CD4-positive, alpha-beta T cell treated with Interleukin-15 for 1 hour (primary cell): ENCODE data around the gene SMURF1.
"Not testable (repeated sequence)": the region's sequence is repeated elsewhere in the genome, so short reads cannot be mapped to it uniquely, and the experiment has no call there.

Experiments used
- DNase-seq: peaks from one replicate; pipeline ENCODE4 v3.0.0-alpha.2; 2020

SMURF1 gene

DNA sequence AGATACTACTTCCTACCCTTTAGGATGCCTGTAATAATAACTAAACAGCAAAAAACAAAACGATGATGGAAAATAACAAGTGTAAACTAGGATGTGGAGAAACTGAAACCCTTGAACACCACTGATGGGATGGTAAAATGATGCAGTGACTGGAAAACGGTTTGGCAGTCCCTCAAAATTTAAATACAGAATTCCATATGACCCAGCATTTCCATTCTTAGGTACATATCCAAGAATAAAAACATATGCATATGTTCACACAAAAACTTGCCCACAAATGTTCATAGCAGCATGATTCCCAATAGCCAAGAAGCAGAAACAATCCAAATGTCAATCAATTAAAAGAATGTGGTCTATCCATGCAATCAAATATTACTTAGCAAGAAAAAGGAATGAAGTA lies 25.8 kb downstream of the SMURF1 start:
- DNase-seq: no peak

- DNase-seq: no peak
Observed at GRCh38 chr7:99116144-99116543, 27.8 kb downstream of the SMURF1 start.

DNA sequence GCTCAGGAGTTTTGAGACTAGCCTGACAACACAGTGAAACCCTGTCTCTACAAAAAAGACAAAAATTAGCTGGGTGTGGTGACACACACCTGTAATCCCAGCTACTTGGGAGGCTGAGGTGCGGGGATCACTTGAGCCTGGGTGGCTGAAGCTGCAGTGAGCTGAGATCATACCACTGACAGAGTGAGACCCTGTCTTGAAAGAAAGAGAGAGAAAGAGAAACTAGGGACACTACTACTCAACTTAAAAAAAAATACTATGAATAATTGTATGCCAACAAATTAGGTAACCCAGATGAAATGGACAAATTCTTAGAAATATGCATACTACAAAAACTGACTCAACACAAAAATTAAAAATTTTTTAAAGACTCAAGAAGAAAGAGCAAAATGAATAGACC lies 28.5 kb downstream of the SMURF1 start:
- no peak for DNase-seq

DNA sequence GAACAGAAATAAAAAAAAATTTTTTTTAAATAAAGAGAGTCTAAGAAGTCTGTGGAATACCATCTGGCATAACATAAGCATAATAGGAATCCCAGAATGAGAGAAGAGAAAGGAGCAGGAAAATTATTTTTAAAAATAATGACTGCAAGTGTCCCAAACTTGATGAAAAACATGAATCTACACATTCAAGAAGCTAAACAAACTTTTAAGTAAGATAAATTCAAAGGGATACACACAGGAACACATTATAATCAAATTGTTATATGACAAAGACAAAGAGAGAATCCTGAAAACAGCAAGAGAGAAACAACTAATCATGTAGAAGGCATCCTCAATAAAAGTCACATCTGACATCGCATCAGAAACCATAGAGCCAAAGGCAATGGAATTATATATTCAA lies 30.9 kb downstream of the SMURF1 start:
- no peak for DNase-seq

- DNase-seq: no peak
Observed at GRCh38 chr7:99112097-99112496, 31.8 kb downstream of the SMURF1 start.

GRCh38 chr7:99111591-99111990 lies 32.3 kb downstream of the SMURF1 start:
- no peak for DNase-seq

DNA sequence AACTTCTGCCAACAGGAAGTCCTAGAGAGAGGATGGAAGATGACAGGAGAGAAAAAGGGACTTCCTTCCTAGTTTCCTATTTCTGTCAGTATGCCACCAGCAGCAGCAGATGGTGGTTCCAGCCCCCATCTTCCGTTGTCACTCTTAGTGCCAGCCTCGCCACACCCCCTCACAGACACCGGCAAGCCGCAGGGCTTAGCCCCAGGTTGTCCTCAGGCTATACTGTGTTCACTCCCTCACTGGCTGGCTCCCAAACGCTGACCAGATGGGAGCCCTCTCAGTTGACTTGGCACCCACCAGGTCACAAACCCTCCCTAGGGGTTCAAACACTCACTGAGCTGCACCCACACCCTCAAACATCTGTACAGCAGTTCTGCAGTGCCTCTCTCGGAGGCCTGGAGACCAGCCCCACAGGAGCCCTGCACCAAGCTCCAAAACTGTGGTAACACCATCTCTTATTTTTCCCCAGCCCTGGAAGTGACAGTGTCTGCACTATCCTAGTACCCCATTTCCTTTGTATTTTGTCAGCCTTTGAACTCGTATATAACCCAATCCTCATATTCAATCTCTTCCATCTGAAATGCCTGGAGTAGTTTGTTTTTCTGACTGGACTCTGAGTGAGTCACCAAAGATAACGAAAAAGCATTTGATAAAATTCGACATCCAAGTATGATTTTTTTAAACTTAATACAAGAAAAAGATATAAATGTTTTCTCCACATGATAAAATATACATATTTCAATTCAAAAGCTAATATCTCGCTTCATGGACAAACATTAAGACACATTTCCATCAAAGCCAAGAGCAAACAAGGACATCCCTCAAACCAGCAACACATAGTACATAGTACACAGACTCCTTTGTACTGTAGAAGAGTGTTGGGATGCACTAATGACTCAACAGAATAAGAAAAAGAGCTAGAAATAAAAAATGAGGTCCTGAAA lies 34.5 kb downstream of the SMURF1 start:
- DNase-seq: no peak

- DNase-seq: no peak
Observed at GRCh38 chr7:99108613-99109012, 35.3 kb downstream of the SMURF1 start.

GRCh38 chr7:99106821-99107241 lies 37.1 kb downstream of the SMURF1 start:
- no peak for DNase-seq

DNA sequence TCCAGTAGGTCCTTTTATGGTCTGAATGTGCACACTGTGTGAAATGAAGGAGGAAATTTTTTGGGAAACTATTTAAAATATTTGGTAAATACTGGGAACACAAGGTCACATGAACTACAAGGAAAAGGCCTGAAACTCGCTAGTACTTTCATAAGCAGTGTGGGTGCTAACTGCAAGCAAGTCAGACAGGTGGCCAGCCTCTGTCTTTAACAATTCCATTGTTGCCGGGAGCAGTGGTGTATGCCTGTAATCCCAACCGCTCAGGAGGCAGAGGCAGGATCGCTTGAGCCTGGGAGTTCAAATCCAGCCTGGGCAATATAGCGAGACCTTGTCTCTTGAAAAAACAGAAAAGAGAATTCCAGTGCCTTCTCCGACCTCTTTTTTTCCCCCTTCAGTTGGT lies 37.5 kb downstream of the SMURF1 start:
- DNase-seq: no peak

DNA sequence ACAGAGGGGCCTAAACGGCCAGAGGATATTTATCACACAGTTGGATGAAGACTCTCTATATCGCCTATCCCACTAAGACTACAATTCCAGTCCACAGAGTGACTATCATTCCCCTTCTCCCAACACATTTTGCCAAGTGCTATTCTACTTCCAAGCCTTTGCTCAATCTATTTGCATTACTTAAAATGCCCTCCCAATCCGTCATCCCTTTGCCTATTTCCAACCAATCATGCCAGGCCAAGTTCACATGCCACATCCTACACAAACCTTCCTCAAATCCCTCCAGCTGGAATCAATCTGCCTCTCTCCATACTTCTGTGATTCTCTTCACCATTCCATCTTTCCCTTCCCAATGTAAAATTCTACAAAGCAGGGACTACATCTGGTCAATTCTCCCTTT lies 38.2 kb downstream of the SMURF1 start:
- no peak for DNase-seq

DNA sequence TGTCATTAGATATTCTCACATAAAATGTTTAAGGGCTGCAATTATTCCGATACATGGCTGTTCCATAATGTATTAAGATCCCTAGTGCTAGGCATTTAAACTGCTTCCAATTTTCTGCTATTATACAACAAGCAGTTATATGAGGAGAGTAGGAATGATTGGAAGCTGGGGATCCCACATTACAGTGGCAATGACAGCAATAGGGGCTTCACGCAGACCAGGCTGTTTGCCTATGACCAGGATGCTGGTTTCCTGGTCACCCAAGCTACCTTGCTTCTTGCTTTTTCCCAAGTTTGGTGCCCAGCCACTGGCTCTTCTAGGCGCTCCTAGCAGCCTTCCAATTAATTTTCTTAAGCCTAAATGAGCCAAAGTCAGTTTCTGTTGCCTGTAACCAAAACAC lies 39.3 kb downstream of the SMURF1 start:
- no peak for DNase-seq

DNA sequence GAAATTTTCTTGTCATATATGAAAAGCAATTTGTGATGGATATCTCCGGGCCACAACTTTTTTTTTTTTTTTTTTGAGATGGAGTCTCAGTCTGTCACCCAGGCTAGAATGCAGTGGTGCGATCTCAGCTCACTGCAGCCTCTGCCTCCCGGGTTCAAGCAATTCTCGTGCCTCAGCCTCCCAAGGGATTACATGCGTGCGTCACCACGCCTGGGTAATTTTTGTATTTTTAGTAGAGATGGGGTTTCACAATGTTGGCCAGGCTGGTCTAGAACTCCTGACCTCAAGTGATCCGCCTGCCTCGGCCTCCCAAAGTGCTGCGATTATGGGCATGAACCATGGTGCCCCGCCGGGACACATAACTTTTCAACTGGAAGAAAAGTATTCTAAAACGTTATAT lies 40.1 kb downstream of the SMURF1 start:
- not testable (repeated sequence) for DNase-seq

DNA sequence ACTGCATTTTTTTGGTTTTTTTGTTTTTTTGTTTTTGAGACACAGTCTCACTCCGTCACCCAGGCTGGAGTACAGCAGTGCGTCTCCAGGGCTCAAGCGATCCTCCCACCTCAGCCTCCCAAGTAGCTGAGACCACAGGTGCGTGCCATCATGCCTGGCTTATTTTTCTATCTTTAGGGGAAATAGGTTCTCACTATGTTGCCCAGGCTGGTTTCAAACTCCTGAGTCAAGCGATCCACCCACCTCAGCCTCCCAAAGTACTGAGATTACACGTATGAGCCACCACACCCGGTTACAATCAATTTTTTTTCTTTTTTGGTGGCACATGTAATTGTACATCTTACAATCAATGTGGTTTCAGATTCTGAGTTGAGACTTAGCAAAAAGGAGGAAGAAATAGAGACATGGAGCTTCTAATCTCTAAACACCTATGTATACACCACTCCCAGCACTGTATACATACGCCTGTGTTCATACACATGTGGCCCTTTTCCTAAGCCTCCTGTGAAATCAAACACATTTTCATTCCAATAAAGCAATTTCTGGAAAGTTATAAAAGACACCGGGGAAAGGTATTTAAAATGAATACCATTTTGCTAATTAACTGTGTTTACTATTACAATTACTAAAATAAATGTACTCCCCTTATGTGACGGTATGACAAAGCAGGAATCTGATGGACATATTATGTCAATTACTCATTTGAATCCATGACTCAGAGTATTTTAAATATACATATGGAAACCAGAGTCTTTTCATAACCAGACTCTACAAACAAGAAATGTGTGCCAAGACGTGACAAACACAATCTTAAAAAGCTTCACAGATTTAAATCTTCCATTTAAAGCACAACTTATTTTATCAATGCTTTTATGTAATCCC lies 40.9 kb downstream of the SMURF1 start:
- no peak for DNase-seq

DNA sequence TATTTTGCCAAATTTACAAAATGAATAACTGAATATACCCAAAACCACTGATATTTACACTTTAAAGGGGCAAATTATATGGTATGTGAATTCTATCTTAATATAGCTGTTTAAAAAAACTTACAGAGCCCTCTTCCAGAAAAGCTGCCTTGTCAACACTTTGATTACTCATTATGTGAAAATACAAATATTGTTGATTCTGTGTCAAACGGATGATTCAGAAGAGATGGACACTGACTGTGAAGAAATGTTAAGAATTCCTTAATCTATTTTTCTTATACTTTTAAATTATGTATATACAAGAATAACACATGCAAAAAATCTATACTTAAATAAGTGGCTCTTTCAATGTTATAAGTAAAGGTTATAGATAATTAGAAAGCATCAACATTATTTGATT lies 41.5 kb downstream of the SMURF1 start:
- no peak for DNase-seq

- DNase-seq: not testable (repeated sequence)
Observed at GRCh38 chr7:99101516-99101915, 42.4 kb downstream of the SMURF1 start.

GRCh38 chr7:99099499-99100077 lies 44.3 kb downstream of the SMURF1 start:
- DNase-seq: no peak

DNA sequence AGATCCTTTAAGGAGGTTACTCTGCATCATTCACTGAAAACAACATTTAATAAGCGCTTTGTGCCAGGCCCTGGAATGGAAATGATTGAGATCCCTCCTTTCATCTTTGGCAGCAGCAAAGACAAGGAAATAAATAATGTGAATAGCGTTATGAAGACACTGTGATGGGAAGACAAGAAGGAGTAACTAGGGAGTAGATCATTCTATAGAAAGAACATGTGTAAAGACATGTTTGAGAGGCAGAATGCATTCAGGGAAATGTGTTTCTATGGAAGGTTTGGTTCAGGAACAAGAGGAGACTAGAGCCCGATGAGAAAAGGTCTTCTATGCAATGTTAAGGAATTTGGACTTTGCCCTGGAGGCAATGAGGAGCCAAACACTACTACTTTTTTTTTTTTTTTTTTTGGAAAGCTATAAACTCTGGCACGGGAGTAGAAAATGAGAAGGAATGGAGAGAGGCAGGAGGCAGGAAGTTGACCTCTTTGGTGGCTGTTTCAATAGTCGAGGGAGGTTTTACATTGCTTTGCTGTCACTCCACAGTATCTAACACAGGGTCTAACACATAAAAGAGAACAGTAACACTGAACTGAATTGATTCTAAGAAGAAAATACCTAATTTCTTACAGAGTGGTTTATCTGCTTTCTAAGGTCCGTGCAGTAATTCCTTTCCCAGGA lies 44.9 kb downstream of the SMURF1 start:
- no peak for DNase-seq

DNA sequence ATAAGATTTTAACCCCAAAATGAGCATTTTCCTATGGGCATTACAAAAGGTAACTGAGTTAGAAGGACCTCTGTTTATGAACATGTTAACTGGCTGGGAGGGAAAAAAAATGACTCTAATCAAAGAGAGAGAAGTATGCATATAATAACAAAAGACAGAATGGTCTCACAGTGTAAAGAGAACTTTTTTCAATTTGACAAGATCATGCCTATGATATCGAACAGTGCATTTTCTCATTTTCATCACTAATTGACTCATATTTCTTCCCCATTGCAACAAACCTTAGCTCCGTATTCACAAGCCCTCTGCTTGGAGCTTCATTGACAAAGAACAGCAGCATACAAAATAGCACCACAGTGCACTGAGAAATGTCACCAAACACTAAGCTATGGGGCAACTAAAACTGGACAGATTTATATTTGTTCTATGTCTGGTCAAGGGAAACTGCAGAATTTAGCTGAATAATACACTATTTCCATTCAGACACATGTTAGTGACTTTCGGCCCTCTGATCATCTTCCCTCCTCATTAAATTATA lies 45.6 kb downstream of the SMURF1 start:
- no peak for DNase-seq

DNA sequence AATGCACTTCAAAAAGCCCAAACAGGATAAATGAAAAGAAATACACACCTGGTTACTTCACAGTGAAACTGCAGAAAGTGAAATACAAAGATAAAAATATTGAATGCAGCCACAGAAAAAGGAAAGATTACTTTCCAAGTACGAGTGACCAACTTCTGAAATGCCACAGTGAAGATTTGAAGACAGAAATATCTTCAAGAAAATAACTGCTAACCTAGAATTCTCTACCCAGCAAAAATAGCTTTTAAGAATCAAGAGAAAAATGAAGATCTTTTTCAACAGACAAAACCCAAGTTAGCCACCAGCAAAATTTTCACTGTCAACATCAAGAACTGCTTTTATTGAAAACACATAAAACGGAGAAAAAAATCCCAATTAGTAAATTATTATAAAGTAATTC lies 46.2 kb downstream of the SMURF1 start:
- DNase-seq: no peak

- no peak for DNase-seq
Observed at GRCh38 chr7:99096124-99096887, 47.6 kb downstream of the SMURF1 start.

DNA sequence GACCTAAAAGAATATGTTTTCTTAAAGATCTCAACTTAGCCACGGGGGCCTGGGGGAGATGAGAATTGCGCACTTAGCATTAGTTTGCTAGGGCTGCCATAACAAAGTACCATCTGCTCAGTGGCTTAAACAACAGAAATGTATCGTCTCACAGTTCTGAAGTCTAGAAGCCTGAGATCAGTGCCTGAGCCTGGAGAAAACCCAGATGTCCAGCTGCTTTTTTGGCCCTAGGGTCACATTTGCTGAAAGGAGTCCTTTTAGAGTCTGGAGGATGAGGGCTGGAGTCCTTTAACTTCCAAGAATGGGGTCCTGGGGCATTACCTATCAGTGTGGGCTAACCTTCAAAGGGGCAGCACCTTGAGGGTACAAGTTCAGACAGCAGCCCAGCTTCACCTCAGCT lies 48.2 kb downstream of the SMURF1 start:
- no peak for DNase-seq
